SK-N-SH treated with all-trans-retinoic acid at 6 μM for 48 hours (cell line): ENCODE results near the gene KBTBD12.

ENCODE experiments used
- ATAC-seq: fragments of 200-7000 bp; cut with Tn5 transposase; 3 replicates; pipeline ENCODE4 v1.9.1; 2020; ENCODE audit warnings: mild to moderate bottlenecking, moderate library complexity
- BACH2 ChIP-seq: fragments of 250-450 bp; sonication (Bioruptor Pico); IDR thresholded peaks from 2 replicates; pipeline ENCODE4 v1.9.0; 2021; ENCODE audit warnings: mild to moderate bottlenecking, borderline replicate concordance
- CREB5 ChIP-seq: fragments of 250-450 bp; sonication (Bioruptor Pico); IDR thresholded peaks from 2 replicates; pipeline ENCODE4 v1.5.1; 2020; ENCODE audit warnings: low read depth, mild to moderate bottlenecking, moderate library complexity
- CSDC2 ChIP-seq: fragments of 250-450 bp; sonication (Bioruptor Pico); IDR thresholded peaks from 2 replicates; pipeline ENCODE4 v1.5.0; 2020; ENCODE audit warnings: mild to moderate bottlenecking, moderate library complexity
- ESRRG ChIP-seq: fragments of 250-450 bp; sonication (Bioruptor Pico); IDR thresholded peaks from 2 replicates; pipeline ENCODE4 v1.6.1; 2021; ENCODE audit warnings: mild to moderate bottlenecking
- GLIS3 ChIP-seq: fragments of 250-450 bp; sonication (Bioruptor Pico); IDR thresholded peaks from 2 replicates; pipeline ENCODE4 v1.5.0; 2020; ENCODE audit warnings: mild to moderate bottlenecking, moderate library complexity
- ISL1 ChIP-seq: fragments of 250-450 bp; sonication (Bioruptor Pico); IDR thresholded peaks from 2 replicates; pipeline ENCODE4 v2.1.2; 2022; ENCODE audit warnings: mild to moderate bottlenecking, moderate library complexity
- OSR1 ChIP-seq: fragments of 250-450 bp; sonication (Bioruptor Pico); IDR thresholded peaks from 2 replicates; pipeline ENCODE4 v1.8.0; 2022; ENCODE audit warnings: moderate library complexity, mild to moderate bottlenecking, inconsistent platforms
- PATZ1 ChIP-seq: fragments of 250-450 bp; sonication (Bioruptor Pico); IDR thresholded peaks from 2 replicates; pipeline ENCODE4 v1.8.0; 2020; ENCODE audit warnings: mild to moderate bottlenecking, moderate library complexity, borderline replicate concordance
- PPARA ChIP-seq: fragments of 250-450 bp; sonication (Bioruptor Pico); IDR thresholded peaks from 2 replicates; pipeline ENCODE4 v1.5.0; 2020; ENCODE audit warnings: mild to moderate bottlenecking, borderline replicate concordance
- RARB ChIP-seq: fragments of 250-450 bp; sonication (Bioruptor Pico); IDR thresholded peaks from 2 replicates; pipeline ENCODE4 v1.8.0; 2021; ENCODE audit warnings: mild to moderate bottlenecking, moderate library complexity
- SNAI2 ChIP-seq: fragments of 250-450 bp; sonication (Bioruptor Pico); IDR thresholded peaks from 2 replicates; pipeline ENCODE4 v1.5.0; 2020; ENCODE audit warnings: mild to moderate bottlenecking, moderate library complexity
- TCF4 ChIP-seq: fragments of 250-450 bp; sonication (Bioruptor Pico); IDR thresholded peaks from 2 replicates; pipeline ENCODE4 v1.8.0; 2021; ENCODE audit warnings: mild to moderate bottlenecking, moderate library complexity, borderline replicate concordance
- TOX ChIP-seq: fragments of 250-450 bp; sonication (Bioruptor Pico); IDR thresholded peaks from 2 replicates; pipeline ENCODE4 v1.8.0; 2021; ENCODE audit warnings: mild to moderate bottlenecking, moderate library complexity, borderline replicate concordance
- ZC3H10 ChIP-seq: fragments of 250-450 bp; sonication (Bioruptor Pico); IDR thresholded peaks from 2 replicates; pipeline ENCODE4 v1.5.1; 2021; ENCODE audit warnings: mild to moderate bottlenecking, moderate library complexity
- ZFP3 ChIP-seq: fragments of 250-450 bp; sonication (Bioruptor Pico); IDR thresholded peaks from 2 replicates; pipeline ENCODE4 v1.5.0; 2020; ENCODE audit warnings: mild to moderate bottlenecking, moderate library complexity
- ZFP30 ChIP-seq: fragments of 450-650 bp; formaldehyde crosslinking; IDR thresholded peaks from 2 replicates; pipeline ENCODE4 v1.5.0; 2022; ENCODE audit warnings: mild to moderate bottlenecking, moderate library complexity
- ZNF565 ChIP-seq: fragments of 450-650 bp; formaldehyde crosslinking; conservative IDR thresholded peaks from 2 replicates; pipeline ENCODE4 v1.5.0; 2020; ENCODE audit warnings: low read depth, mild to moderate bottlenecking, moderate library complexity
- ZNF70 ChIP-seq: fragments of 450-650 bp; formaldehyde crosslinking; IDR thresholded peaks from 2 replicates; pipeline ENCODE4 v1.5.0; 2020; ENCODE audit warnings: mild to moderate bottlenecking, moderate library complexity
- ZNF8 ChIP-seq: fragments of 450-650 bp; formaldehyde crosslinking; IDR thresholded peaks from 2 replicates; pipeline ENCODE4 v1.5.0; 2020; ENCODE audit warnings: mild to moderate bottlenecking, moderate library complexity
- TF ChIP-seq, protein P1 (sequence below): fragments of 250-450 bp; sonication (Bioruptor Pico); IDR thresholded peaks from 2 replicates; pipeline ENCODE4 v1.5.1; 2021; ENCODE audit warnings: mild to moderate bottlenecking, moderate library complexity
- TF ChIP-seq, protein P2 (sequence below): fragments of 250-450 bp; sonication (Bioruptor Pico); IDR thresholded peaks from 2 replicates; pipeline ENCODE4 v1.5.0; 2020; ENCODE audit warnings: mild to moderate bottlenecking, moderate library complexity
- TF ChIP-seq, protein P3 (sequence below): fragments of 250-450 bp; sonication (Bioruptor Pico); IDR thresholded peaks from 2 replicates; pipeline ENCODE4 v1.8.0; 2021; ENCODE audit warnings: low read depth, mild to moderate bottlenecking, moderate library complexity, borderline replicate concordance

KBTBD12 gene

GRCh38 chr3:128016502-128016901 lies 101.5 kb downstream of the KBTBD12 start:
- no peak for TF ChIP-seq PPARA (CRISPR knock-in tag)
- no peak for TF ChIP-seq PATZ1 (CRISPR knock-in tag)
- ATAC-seq, result no peak

DNA sequence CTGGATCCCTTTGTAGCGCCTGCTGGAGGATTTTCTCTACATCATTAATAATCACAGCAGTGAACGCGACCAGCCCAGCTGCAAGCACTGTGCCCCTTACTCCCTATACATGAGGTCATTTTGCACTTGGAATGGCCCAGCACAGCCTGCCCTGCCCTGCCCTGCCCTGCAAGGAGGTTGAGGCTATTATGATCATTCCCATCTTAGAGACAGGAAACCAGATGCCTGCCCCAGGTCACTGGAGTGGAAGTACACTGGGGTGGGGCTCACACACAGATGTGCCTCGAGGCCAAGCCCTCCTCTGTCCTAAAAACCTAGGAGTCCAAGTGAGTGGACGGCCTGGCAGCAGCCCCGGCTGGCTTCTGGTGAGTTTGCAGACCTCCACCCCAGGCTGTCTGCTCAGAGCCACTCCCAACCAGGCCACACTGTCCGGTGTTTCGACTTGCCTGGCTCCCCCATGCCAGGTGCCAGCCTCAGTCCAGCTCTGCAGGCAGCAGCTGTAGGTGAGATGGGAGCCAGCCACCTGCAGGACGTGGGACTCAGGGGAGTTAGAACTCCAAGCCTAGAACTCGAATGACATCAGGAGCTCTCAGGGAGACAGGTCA lies 106.8 kb downstream of the KBTBD12 start:
- TF ChIP-seq ZNF8 (CRISPR knock-in tag) (no peak), RARB (no peak), TCF4 (no peak), ZFP30 (CRISPR knock-in tag) (no peak), ZC3H10 (no peak), CSDC2 (CRISPR knock-in tag) (no peak), TOX (CRISPR knock-in tag) (no peak), OSR1 (CRISPR knock-in tag) (no peak), SNAI2 (no peak), ZNF565 (no peak), ZNF70 (CRISPR knock-in tag) (no peak), BACH2 (CRISPR knock-in tag) (no peak), ISL1 (no peak), PATZ1 (CRISPR knock-in tag) (no peak)
- TF ChIP-seq, protein P1, sequence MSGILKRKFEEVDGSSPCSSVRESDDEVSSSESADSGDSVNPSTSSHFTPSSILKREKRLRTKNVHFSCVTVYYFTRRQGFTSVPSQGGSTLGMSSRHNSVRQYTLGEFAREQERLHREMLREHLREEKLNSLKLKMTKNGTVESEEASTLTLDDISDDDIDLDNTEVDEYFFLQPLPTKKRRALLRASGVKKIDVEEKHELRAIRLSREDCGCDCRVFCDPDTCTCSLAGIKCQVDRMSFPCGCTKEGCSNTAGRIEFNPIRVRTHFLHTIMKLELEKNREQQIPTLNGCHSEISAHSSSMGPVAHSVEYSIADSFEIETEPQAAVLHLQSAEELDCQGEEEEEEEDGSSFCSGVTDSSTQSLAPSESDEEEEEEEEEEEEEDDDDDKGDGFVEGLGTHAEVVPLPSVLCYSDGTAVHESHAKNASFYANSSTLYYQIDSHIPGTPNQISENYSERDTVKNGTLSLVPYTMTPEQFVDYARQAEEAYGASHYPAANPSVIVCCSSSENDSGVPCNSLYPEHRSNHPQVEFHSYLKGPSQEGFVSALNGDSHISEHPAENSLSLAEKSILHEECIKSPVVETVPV (CRISPR knock-in tag), result no peak
- TF ChIP-seq, protein P2, sequence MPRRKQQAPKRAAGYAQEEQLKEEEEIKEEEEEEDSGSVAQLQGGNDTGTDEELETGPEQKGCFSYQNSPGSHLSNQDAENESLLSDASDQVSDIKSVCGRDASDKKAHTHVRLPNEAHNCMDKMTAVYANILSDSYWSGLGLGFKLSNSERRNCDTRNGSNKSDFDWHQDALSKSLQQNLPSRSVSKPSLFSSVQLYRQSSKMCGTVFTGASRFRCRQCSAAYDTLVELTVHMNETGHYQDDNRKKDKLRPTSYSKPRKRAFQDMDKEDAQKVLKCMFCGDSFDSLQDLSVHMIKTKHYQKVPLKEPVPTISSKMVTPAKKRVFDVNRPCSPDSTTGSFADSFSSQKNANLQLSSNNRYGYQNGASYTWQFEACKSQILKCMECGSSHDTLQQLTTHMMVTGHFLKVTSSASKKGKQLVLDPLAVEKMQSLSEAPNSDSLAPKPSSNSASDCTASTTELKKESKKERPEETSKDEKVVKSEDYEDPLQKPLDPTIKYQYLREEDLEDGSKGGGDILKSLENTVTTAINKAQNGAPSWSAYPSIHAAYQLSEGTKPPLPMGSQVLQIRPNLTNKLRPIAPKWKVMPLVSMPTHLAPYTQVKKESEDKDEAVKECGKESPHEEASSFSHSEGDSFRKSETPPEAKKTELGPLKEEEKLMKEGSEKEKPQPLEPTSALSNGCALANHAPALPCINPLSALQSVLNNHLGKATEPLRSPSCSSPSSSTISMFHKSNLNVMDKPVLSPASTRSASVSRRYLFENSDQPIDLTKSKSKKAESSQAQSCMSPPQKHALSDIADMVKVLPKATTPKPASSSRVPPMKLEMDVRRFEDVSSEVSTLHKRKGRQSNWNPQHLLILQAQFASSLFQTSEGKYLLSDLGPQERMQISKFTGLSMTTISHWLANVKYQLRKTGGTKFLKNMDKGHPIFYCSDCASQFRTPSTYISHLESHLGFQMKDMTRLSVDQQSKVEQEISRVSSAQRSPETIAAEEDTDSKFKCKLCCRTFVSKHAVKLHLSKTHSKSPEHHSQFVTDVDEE (CRISPR knock-in tag), result no peak
- ATAC-seq, result no peak

GRCh38 chr3:128033102-128033501 lies 118.1 kb downstream of the KBTBD12 start:
- no peak for ATAC-seq
- TF ChIP-seq SNAI2 (no peak), ZC3H10 (no peak), TCF4 (no peak), ZFP3 (CRISPR knock-in tag) (no peak), RARB (no peak), OSR1 (CRISPR knock-in tag) (no peak), CSDC2 (CRISPR knock-in tag) (no peak), ZNF70 (CRISPR knock-in tag) (no peak), ZNF8 (CRISPR knock-in tag) (no peak), CREB5 (CRISPR knock-in tag) (no peak), TOX (CRISPR knock-in tag) (no peak), ZNF565 (no peak), ZFP30 (CRISPR knock-in tag) (no peak), ESRRG (CRISPR knock-in tag) (no peak), GLIS3 (CRISPR knock-in tag) (no peak)
- TF ChIP-seq, protein P3, sequence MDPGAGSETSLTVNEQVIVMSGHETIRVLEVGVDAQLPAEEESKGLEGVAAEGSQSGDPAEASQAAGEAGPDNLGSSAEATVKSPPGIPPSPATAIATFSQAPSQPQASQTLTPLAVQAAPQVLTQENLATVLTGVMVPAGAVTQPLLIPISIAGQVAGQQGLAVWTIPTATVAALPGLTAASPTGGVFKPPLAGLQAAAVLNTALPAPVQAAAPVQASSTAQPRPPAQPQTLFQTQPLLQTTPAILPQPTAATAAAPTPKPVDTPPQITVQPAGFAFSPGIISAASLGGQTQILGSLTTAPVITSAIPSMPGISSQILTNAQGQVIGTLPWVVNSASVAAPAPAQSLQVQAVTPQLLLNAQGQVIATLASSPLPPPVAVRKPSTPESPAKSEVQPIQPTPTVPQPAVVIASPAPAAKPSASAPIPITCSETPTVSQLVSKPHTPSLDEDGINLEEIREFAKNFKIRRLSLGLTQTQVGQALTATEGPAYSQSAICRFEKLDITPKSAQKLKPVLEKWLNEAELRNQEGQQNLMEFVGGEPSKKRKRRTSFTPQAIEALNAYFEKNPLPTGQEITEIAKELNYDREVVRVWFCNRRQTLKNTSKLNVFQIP (CRISPR knock-in tag), result no peak
